ENCODE data around the gene P2RY10. TPM values are rescaled to one million over a fixed set of nuclear protein-coding genes. Genes with fewer than 3 reads are reported as not detected.
"Not testable (repeated sequence)": the region's sequence is repeated elsewhere in the genome, so short reads cannot be mapped to it uniquely, and the experiment has no call there.

Gene P2RY10
- total RNA-seq, 1 experiment from 2014 or later, result not detected

- in situ Hi-C loops (cut with HindIII; ENCODE audit: low pct_unique_long_range_greater_than_20kb, low sequenced_read_pairs), result no loop called here
These were observed 52.8 kb downstream of the P2RY10 start for GRCh38 chrX:78997870-78998558.

GRCh38 chrX:79007540-79007939 lies 62.3 kb downstream of the P2RY10 start:
- in situ Hi-C loops (cut with HindIII; ENCODE audit: low pct_unique_long_range_greater_than_20kb, low sequenced_read_pairs); DNase-seq (ENCODE audit: low read depth): not testable (repeated sequence)

More at GRCh38 chrX:78997870-78998558, 52.8 kb downstream of the P2RY10 start:
- DNase-seq (ENCODE audit: low read depth), result no peak

Other genes starting within 250 kb of the P2RY10 start
- not detected in 2 replicates for gene LPAR4, start 197.7 kb upstream of the P2RY10 start, total RNA-seq (2014; rRNA removed; shearing (Covaris generic); ENCODE audit: low replicate concordance)
- gene GPR174, start 199.3 kb downstream of the P2RY10 start, total RNA-seq (2014; rRNA removed; shearing (Covaris generic); ENCODE audit: low replicate concordance), result not detected in 2 replicates

Data from Caki2 (cell line).